ENCODE results near the gene CRYGN.

CRYGN gene

DNA sequence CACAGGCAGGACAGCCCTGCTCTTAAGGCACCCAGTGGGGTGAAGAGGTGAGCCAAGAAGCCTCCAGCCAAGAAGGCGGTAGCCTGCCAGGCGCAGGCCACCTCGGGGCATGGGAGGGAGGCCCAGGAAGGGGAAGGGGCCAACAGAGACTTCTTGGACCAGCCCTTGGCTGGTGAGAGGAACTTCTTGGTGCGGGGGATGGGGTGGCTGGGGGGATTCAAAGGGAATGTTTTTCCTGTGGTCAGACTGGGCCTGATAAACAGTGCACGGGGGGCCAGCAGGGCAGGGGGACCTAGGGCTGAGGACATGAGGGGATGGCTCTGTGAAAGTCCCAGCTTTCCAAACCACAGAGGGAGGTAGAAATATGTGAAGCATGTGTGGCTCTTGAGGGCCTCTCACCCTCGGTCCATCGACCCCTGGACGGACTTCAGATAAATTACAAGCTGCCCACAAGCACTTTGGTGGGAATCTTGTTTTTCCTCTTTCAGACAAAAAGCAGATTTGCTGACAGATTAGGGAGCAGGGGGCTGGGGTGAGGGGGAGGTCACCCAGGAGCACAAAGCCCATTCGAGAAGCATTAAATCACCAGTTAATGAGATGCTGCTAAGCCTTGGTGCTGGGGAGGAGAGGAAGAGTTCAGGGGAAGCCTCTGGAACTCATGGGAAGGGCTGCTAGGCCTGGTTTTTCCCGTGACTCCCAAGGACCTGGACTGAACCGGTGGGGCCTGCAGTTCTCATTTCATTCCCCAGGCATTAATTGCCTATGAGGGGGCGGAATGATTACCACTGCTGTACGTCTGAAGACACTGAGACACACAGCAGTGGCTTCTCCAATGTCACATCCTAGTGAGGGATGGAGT lies 11.3 kb downstream of the CRYGN start:
- no peaks in the 10 kb centered on the region for H3K9me3 Mint-ChIP-seq
- H3K27me3 Mint-ChIP-seq: no peaks in the 10 kb centered on the region
- peak; percentile 29 for DNase-seq
- no peak overlapping the region for H3K4me3 Mint-ChIP-seq
- H3K36me3 Mint-ChIP-seq (ENCODE audit: low read depth): no peaks in the 10 kb centered on the region
- H3K4me1 Mint-ChIP-seq (ENCODE audit: low read depth): peaks cover 51% of the 10 kb centered on the region
- H3K27ac Mint-ChIP-seq: no peak overlapping the region

DNA sequence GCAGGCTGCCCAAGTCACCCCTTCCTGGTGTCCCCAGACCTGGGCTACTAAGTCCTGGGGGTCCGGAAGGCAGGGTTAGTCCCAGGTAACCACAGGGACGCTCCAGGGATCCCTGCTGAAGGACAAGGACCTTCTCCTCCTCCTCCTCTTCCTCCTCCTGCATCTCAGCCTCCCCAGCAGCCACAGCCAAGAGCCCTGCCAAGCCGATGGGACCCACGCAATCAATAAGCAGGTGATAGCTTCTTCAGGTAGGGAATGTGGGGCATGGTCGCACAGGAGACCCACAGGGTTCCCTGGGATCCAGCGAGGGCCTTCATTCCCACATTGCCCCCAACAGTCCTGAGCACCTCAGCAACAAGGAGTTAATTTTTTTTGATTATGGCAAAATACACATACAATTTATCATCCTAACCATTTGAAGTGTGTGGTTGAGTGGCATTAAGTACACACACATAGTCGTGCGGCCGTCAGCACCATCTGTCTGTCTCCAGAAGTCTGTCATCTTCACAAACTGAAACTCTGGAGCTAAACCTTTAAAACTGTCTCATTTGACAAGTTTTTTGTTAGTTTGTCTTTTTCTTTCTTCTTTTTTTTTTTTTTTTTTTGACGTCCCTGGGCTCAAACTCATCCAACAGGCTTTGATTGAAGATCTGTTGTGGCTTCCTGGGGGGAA lies 12.1 kb downstream of the CRYGN start:
- peak; percentile 30 for DNase-seq
- H3K9me3 Mint-ChIP-seq: no peaks in the 10 kb centered on the region
- no peaks in the 10 kb centered on the region for H3K36me3 Mint-ChIP-seq (ENCODE audit: low read depth)
- H3K27me3 Mint-ChIP-seq: no peaks in the 10 kb centered on the region
- peaks cover 44% of the 10 kb centered on the region for H3K4me1 Mint-ChIP-seq (ENCODE audit: low read depth)
- H3K4me3 Mint-ChIP-seq: no peak overlapping the region
- H3K27ac Mint-ChIP-seq: no peak overlapping the region

DNA sequence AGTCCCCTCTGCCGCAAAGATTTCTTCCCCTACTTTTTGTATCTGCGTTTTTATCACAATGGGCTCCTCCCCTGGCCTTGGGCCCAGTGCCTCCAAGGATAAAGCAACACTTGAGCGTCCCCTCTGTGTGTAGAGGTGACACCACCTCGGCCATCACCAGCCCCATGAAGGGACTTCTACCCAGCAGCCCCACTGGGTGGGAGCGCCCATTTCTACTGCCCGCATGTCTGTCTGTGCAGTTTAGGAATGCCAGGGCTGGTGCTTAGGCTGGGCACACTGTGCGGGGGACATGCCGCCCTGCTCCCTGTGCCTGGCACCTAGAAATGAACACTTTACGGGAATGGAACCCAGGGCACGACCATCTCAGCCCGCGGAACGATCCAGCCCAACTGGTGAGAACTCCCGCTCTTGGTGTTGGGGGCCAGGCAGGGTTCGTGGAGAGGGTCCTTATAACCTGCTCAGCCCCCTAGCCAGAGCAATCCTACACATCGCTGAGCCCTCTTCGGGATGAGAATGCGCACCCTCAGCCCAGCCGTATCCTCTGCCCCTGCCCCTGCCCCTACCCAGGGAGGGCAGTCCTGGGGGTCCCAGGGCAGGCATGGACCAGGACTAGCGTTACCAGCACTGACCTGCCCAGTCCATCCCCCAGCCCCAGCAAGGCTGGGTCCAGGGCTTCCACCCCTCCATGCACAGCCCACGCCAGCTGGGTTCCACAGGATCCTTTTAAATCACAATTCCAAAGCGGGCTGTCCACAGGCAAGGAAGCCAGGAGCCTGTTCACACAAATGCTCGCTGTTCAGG lies 12.8 kb downstream of the CRYGN start:
- Mint-ChIP-seq H3K27ac (no peak overlapping the region), H3K27me3 (no peaks in the 10 kb centered on the region), H3K36me3 (ENCODE audit: low read depth) (no peaks in the 10 kb centered on the region), H3K4me1 (ENCODE audit: low read depth) (peaks cover 38% of the 10 kb centered on the region), H3K9me3 (no peaks in the 10 kb centered on the region), H3K4me3 (no peak overlapping the region)
- DNase-seq: peak; percentile 23

DNA sequence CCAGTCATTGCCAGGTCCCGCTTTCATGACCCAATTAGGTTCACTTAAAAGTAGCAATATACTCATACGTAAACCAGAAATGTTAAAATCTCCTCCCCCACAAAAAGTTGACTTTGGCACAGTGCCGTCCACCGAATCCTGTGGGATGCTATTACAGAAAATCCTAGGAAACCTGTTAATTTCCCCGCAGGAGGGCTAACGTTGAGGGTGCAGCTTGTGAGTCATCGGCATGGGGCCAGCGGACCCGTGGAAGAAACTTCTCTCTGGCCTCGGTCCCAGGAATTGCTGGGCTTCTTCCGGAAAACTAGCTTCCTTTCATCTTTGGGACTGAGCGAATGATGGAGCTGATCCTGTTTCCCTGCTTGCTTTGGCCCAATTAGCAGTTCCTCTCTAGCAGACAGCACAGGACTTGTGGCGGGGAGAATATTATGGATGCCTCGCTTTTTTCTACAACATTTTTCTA lies 13.5 kb downstream of the CRYGN start:
- Mint-ChIP-seq H3K9me3 (no peaks in the 10 kb centered on the region), H3K27ac (no peak overlapping the region), H3K36me3 (ENCODE audit: low read depth) (no peaks in the 10 kb centered on the region), H3K4me1 (ENCODE audit: low read depth) (peaks cover 35% of the 10 kb centered on the region), H3K27me3 (no peaks in the 10 kb centered on the region), H3K4me3 (no peak overlapping the region)
- DNase-seq: peak; percentile 15

DNA sequence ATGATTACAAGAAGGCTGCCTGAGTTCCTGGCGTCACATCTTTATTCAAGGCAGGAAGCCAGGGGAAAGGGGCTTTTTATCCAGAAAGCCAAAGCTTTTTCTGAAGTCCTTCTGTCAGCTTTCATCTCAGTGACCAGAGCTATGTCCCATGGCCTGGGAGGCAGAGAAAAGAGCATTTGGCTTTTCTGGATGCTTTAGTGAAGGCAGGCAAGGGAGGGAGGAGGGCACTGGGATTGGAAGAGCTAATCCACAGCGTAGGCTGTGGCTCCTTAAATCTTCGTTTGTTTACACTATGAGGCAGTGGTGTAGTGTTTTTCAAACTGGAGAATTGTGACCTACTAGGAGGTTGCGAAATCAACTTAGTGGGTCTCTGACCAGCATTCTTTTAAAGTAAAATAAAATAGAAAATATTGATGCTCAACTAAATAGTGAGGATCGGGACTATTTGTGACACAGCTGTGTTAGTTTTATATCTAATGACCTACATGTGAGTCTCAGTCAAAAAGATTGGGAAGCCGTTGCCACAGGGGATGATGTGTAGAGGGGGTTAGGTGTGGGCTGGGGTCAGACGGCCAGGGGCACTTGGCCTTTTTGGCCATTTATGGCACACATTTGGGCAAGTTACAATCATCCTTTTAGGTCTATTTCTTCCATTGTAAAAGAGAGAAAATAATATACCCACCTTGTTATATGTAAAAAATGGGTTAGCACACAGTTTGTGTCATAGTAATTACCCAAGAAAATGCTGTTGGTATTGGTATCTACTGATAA lies 14.1 kb downstream of the CRYGN start:
- DNase-seq: peak; percentile 6
- Mint-ChIP-seq H3K9me3 (no peaks in the 10 kb centered on the region), H3K27ac (no peak overlapping the region), H3K27me3 (no peaks in the 10 kb centered on the region), H3K36me3 (ENCODE audit: low read depth) (no peaks in the 10 kb centered on the region), H3K4me3 (no peak overlapping the region), H3K4me1 (ENCODE audit: low read depth) (peaks cover 31% of the 10 kb centered on the region)

DNA sequence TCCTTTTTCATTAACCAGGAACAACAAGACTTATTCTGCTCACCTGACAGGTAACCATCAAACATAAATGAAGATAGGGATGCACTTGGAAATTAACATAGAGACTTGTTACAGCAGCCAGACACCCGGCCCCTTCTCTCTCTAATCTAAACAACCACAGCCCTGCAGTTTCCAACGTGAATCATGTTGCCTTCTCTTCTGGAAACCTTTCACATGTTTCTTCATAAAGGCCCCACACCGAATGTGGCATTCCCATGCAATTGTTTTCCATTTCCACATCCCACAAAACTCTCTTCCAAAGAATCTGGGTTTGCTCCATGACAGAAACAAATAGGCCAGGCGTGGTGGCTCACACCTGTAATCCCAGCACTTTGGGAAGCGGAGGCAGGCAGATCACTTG lies 15.1 kb downstream of the CRYGN start:
- H3K4me3 Mint-ChIP-seq: no peak overlapping the region
- H3K4me1 Mint-ChIP-seq (ENCODE audit: low read depth): peaks cover 23% of the 10 kb centered on the region
- DNase-seq: no peak
- peaks cover 8% of the 10 kb centered on the region for H3K9me3 Mint-ChIP-seq
- no peaks in the 10 kb centered on the region for H3K36me3 Mint-ChIP-seq (ENCODE audit: low read depth)
- no peaks in the 10 kb centered on the region for H3K27me3 Mint-ChIP-seq
- no peak overlapping the region for H3K27ac Mint-ChIP-seq

DNA sequence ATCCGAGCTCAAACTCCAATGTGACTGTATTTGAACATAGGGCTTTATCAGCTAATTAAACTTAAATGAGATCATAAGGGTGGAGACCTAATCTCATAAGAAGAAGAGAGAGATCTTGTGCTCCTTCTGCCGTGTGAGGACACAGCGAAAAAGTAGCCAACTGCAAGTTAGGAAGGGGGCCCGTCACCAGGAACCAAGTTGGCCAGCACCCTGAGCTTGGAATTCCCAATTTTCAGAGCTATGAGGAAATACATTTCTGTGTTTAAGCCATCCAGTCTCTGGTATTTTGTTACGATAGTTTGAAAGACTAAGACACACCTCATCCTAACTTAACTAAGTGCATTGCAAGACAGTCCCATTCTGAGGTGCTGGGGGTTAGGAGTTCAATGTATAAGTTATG lies 16.0 kb downstream of the CRYGN start:
- no peaks in the 10 kb centered on the region for H3K36me3 Mint-ChIP-seq (ENCODE audit: low read depth)
- DNase-seq: no peak
- H3K27me3 Mint-ChIP-seq: no peaks in the 10 kb centered on the region
- no peak overlapping the region for H3K4me3 Mint-ChIP-seq
- H3K4me1 Mint-ChIP-seq (ENCODE audit: low read depth): peaks cover 14% of the 10 kb centered on the region
- H3K9me3 Mint-ChIP-seq: peaks cover 8% of the 10 kb centered on the region
- no peak overlapping the region for H3K27ac Mint-ChIP-seq

DNA sequence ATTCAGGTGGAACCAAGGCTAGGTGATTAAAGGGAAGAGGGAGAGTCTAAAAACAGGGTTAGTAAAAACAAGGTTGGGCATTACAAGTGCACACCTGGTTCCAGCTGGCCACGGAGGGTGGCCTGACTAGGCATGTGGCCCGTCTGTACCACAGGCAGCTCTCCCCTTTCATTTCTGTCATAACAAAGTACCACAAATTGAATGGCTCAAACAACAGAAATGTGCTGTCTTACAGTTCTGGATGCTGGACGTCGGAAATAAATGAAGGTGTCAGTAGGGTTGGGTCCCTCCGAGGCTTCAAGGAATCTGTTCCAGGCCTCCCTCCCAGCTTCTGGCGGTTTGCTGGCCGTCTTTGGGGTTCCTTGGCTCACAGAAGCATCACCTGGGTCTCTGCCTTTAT lies 16.7 kb downstream of the CRYGN start:
- no peaks in the 10 kb centered on the region for H3K36me3 Mint-ChIP-seq (ENCODE audit: low read depth)
- DNase-seq: no peak
- peaks cover 7% of the 10 kb centered on the region for H3K4me1 Mint-ChIP-seq (ENCODE audit: low read depth)
- no peak overlapping the region for H3K4me3 Mint-ChIP-seq
- H3K9me3 Mint-ChIP-seq: peaks cover 8% of the 10 kb centered on the region
- no peaks in the 10 kb centered on the region for H3K27me3 Mint-ChIP-seq
- no peak overlapping the region for H3K27ac Mint-ChIP-seq

DNA sequence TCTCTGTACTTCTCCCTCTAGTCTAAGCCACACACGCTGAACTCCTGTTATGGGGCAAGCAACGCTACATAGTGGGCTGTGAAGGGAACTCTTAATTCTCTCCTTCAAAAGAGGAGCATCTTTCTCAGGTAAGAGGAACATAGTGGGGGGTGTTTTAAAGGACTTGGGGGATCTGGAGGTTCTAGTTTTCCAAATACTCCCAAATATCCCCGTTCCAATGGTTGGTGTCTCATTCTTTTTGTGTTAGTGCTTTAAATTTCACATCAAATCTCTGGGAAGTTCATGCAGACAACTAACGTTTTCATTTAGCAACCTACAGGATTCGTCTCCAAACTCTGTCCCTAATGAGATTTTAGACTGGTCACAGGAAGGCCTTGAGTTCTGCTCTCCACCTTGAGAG lies 17.7 kb downstream of the CRYGN start:
- Mint-ChIP-seq H3K27me3 (no peaks in the 10 kb centered on the region), H3K4me1 (ENCODE audit: low read depth) (no peaks in the 10 kb centered on the region), H3K9me3 (peaks cover 8% of the 10 kb centered on the region), H3K27ac (no peak overlapping the region), H3K36me3 (ENCODE audit: low read depth) (no peaks in the 10 kb centered on the region), H3K4me3 (no peak overlapping the region)
- DNase-seq: no peak

DNA sequence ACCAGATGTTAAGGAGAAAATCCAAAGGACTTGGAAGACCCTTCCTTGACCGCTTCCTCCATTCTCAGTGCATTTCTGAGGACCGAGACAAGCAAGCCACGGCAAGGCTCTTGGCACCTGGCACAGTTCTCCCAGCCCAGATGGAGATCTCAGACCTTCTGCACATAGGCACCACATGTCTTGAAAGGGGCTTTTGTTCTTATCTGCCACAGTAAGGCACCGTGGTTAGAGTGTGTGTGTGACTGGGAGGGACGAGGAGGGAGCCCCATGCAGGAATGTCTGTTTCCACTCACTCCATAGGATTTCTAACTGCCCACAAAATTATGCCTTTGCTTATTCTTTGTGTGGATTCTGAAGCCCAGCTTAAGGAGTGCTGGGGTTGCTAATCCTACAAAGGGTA lies 19.8 kb downstream of the CRYGN start:
- no peaks in the 10 kb centered on the region for H3K27me3 Mint-ChIP-seq
- DNase-seq: no peak
- peaks cover 8% of the 10 kb centered on the region for H3K9me3 Mint-ChIP-seq
- no peak overlapping the region for H3K4me3 Mint-ChIP-seq
- peaks cover 5% of the 10 kb centered on the region for H3K4me1 Mint-ChIP-seq (ENCODE audit: low read depth)
- no peaks in the 10 kb centered on the region for H3K36me3 Mint-ChIP-seq (ENCODE audit: low read depth)
- H3K27ac Mint-ChIP-seq: no peak overlapping the region

DNA sequence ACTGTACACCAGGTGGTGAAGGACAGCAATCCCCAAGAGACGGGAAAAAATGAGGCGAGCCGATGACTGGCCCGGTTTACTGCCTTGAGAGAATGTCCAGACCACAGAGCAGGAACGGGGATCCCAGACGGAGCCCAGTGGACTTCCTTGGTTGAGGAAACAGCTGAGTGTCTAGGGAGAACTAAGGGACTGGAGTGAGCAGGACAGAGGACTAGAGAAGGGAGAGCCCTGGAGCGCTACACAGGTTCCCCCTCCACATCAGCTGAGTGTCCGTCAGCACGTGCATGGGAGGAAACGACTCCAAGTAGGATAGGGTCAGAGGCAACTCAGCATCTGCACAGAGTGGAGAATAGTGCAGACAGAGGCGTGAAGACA lies 23.0 kb downstream of the CRYGN start:
- peaks cover 8% of the 10 kb centered on the region for H3K9me3 Mint-ChIP-seq
- H3K27ac Mint-ChIP-seq: no peak overlapping the region
- H3K36me3 Mint-ChIP-seq (ENCODE audit: low read depth): no peaks in the 10 kb centered on the region
- peaks cover 34% of the 10 kb centered on the region for H3K4me1 Mint-ChIP-seq (ENCODE audit: low read depth)
- no peak for DNase-seq
- H3K27me3 Mint-ChIP-seq: peaks cover 7% of the 10 kb centered on the region
- H3K4me3 Mint-ChIP-seq: no peak overlapping the region

DNA sequence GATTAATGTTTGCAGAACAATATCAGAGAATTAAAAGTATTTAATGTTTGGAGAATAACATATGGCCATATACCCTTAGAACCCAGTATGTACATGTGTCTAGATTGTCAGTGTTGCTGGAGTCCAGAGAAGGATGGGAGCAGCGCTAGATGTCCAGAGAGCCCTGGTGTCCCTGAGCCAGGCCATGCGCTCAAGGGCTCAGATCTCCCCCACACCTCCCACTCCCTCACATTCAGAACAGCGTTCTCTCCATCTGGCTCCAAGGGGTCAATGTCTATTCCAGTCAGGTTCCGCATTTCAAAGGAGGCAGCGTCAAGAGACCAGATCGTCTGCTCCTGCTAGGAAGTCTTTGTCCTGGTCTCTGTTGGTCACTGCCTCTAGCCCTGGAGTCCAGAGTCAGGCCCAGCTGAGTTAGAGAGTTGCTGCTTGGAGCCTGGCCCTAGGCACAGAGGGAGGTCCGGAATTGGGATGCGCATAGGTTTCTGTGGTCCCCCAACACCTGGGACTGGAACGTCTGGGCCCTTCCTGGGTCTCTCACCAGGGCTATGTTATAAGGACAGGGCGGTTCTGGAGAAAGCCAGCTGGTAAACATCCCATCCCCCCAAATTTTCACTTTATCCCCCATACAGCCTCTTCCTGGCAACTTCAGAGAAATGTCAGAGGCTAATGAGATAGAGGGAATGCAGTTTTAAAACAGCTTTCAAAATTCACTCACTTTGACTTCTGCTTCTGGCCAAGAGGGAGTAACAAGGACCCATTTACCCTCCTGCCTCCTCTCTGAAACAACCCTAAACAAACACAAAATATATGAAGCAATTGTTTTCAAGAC lies 23.6 kb downstream of the CRYGN start:
- Mint-ChIP-seq H3K9me3 (peaks cover 8% of the 10 kb centered on the region), H3K4me3 (no peak overlapping the region), H3K36me3 (ENCODE audit: low read depth) (no peaks in the 10 kb centered on the region), H3K4me1 (ENCODE audit: low read depth) (peaks cover 37% of the 10 kb centered on the region), H3K27me3 (peaks cover 13% of the 10 kb centered on the region), H3K27ac (no peak overlapping the region)
- no peak for DNase-seq

DNA sequence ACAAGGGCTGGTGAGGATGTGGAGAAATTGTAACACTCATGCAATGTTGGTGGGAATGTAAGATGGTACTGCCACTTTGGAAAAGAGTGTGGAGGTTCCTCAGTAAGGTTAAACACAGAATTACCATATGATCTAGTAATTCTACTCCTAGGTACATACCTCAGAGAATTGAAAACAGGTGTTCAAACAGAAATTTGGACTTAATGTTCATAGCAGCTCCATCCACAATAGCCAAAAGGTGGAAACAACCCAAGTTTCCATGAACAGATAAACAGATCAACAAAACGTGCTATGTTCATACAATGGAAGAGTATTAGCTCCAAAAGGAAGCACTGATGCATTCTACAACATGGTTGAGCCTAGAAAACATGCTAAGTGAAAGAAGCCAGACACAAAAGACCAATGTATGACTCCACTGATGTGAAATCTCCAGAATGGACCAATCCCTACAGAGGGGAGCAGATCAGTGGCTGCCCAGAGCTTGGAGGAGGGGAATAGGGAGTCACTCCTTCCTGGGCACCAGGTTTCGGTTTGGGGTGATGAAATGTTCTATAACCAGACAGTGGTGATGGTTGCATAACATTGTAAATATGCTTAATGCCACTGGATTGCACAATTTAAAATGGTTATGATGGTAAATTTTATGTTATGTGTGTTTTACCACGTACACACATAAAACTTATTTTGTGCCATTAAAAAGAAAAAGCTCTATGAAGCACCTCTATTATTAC lies 24.4 kb downstream of the CRYGN start:
- peaks cover 7% of the 10 kb centered on the region for H3K9me3 Mint-ChIP-seq
- H3K4me3 Mint-ChIP-seq: no peak overlapping the region
- DNase-seq: no peak
- H3K27ac Mint-ChIP-seq: no peak overlapping the region
- H3K36me3 Mint-ChIP-seq (ENCODE audit: low read depth): no peaks in the 10 kb centered on the region
- peaks cover 21% of the 10 kb centered on the region for H3K27me3 Mint-ChIP-seq
- H3K4me1 Mint-ChIP-seq (ENCODE audit: low read depth): peaks cover 45% of the 10 kb centered on the region

Data from activated T-cell treated with anti-CD3 and anti-CD28 coated beads, Interleukin-2, amount 50 U/mL, for 24 hours (primary cell).